NT2/D1 (cell line): ENCODE data around the gene PCDHGA12.

ENCODE experiments used
- SUZ12 ChIP-seq: IDR thresholded peaks from 2 replicates; pipeline ENCODE4 v1.6.1; 2011; ENCODE audit not compliant: insufficient read length, insufficient read depth; ENCODE audit errors: extremely low read depth
- YY1 ChIP-seq: IDR thresholded peaks from 2 replicates; pipeline ENCODE4 v1.6.1; 2011; ENCODE audit not compliant: insufficient read length, insufficient read depth
- ZNF274 ChIP-seq: IDR thresholded peaks from 2 replicates; pipeline ENCODE4 v1.6.1; 2011; ENCODE audit warnings: mild to moderate bottlenecking, low read depth, low read length

DNA sequence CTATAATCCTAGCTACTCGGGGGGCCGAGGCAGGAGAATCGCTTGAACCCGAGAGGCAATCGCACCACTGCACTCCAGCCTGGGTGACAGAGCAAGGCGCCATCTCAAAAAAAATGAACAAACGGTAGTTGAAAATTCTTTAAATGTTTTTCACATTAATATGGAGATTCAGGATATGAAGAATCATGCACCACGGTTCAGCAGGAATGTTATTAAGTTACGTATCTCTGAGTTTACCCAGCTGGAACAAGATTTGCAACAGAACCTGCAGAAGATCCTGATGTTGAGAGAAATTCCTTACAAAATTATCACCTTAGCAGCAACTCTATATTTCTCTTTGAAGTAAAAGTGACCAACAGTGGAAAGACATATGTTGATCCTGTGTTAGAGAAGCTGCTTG lies 10.0 kb downstream of the PCDHGA12 start:
- TF ChIP-seq SUZ12, result no peak
- no peak for TF ChIP-seq YY1
- TF ChIP-seq ZNF274, result no peak
